Lower leg skin (tissue), 4 donors: ENCODE results near the gene EYA2. TPM values are rescaled to one million over a fixed set of nuclear protein-coding genes. Genes with fewer than 3 reads are reported as not detected.

Experiments used
- DNase-seq, 2 donors: peaks; one replicate each; pipeline ENCODE4 v3.0.0-alpha.2; 2019; ENCODE audit warnings: low spot score in 2 of 2
- H3K4me3 ChIP-seq: fragments of 200-600 bp; sonication (generic); 2 replicates; pipeline ENCODE4 v1.5.1; 2017; ENCODE audit warnings: mild to moderate bottlenecking, low read depth; ENCODE audit not compliant: poor library complexity, severe bottlenecking
- CTCF ChIP-seq, 3 donors: fragments of 450-650 bp; IDR thresholded peaks; one replicate each; pipeline ENCODE4 v1.5.1; 2016; ENCODE audit warnings: antibody characterized with exemption in 3 of 3, mild to moderate bottlenecking in 3 of 3, moderate library complexity in 2 of 3
- POLR2A ChIP-seq, 2 donors: fragments of 450-650 bp; IDR thresholded peaks; one replicate each; pipeline ENCODE4 v1.6.1; 2016 to 2017; ENCODE audit warnings: antibody characterized with exemption in 2 of 2, mild to moderate bottlenecking in 1 of 2, moderate library complexity in 1 of 2
- WGBS, 2 donors: methylation state at CpG; one replicate each; pipeline ENCODE4 v1.1.5; 2018; 5-methylcytosine and 5-hydroxymethylcytosine counted together
- intact Hi-C: fragments of 100-400 bp; cut with DNase I; formaldehyde crosslinking; loops from one replicate; pipeline ENCODE4 v1.15.0; 2023; ENCODE audit warnings: low total_unique reads
- total RNA-seq, 4 donors: library from RNA; depleted of rRNA; stranded (reverse); fragments of >200 nt; gene quantifications; one replicate each; pipeline ENCODE4 v1.1.0, GENCODE V29; 2016

The EYA2 gene
- total RNA-seq, 4 donors from 2014 or later = 0.63 to 6.1 (median 3.3) TPM

- TF ChIP-seq CTCF (IDR thresholded peaks at IDR 0.05) (no peak), POLR2A (IDR thresholded peaks at IDR 0.05) (no peak)
- peak in 1 of 2 donors; percentile 52 for DNase-seq
- intact Hi-C loops = no loop called here
- H3K4me3 ChIP-seq = no peak overlapping the region
- WGBS, 2 donors = 67 to 70% methylated on average over 4 of the region's 4 CpGs
These were observed 172.0 kb downstream of the EYA2 start for GRCh38 chr20:47066484-47067270.

- TF ChIP-seq POLR2A (IDR thresholded peaks at IDR 0.05) (no peak), CTCF (IDR thresholded peaks at IDR 0.05) (no peak)
- no peak overlapping the region for H3K4me3 ChIP-seq
- DNase-seq = no peak
- intact Hi-C loops = no loop called here
- 83 to 95% methylated on average over 3 of the region's 3 CpGs for WGBS, 2 donors
These were observed 173.1 kb downstream of the EYA2 start for GRCh38 chr20:47067776-47068175.

- DNase-seq = no peak
- 91 to 94% methylated on average over 3 of the region's 3 CpGs for WGBS, 2 donors
- TF ChIP-seq CTCF (IDR thresholded peaks at IDR 0.05) = no peak
- no peak overlapping the region for H3K4me3 ChIP-seq
- intact Hi-C loops = no loop called here
These were observed 175.5 kb downstream of the EYA2 start for GRCh38 chr20:47070176-47070575.

- intact Hi-C loops = no loop called here
- H3K4me3 ChIP-seq = no peak overlapping the region
- TF ChIP-seq CTCF (IDR thresholded peaks at IDR 0.05) (no peak), POLR2A (IDR thresholded peaks at IDR 0.05) (no peak)
- peak in 1 of 2 donors; percentile 82 for DNase-seq
- WGBS, 2 donors = 93% methylated on average over 10 of the region's 10 CpGs
These were observed 177.1 kb downstream of the EYA2 start for GRCh38 chr20:47071646-47072185.

- intact Hi-C loops = no loop called here
- WGBS, 2 donors = 88 to 92% methylated on average over 16 of the region's 16 CpGs
- peak in 1 of 2 donors; percentile 58 for DNase-seq
These were observed 179.3 kb downstream of the EYA2 start for GRCh38 chr20:47073766-47074475.

More at GRCh38 chr20:47073766-47074475, 179.3 kb downstream of the EYA2 start:
- TF ChIP-seq CTCF (IDR thresholded peaks at IDR 0.05) (no peak), POLR2A (IDR thresholded peaks at IDR 0.05) (no peak)
- H3K4me3 ChIP-seq = no peak overlapping the region
